Activated T-helper 1 cell treated with anti-CD3 and anti-CD28 coated beads, Interleukin-2, amount 50 U/mL, for 16 hours (primary cell): Measurements from ENCODE around the gene S100A10.

Experiments
- DNase-seq, 2 donors: peaks; one replicate each; pipeline ENCODE4 v3.0.0-alpha.2; 2020; ENCODE audit warnings: low read depth in 1 of 2, low spot score in 1 of 2

Gene S100A10

GRCh38 chr1:152013664-152014237, 20.1 kb upstream of the S100A10 start:
- no peak for DNase-seq

GRCh38 chr1:152009691-152010090, 16.0 kb upstream of the S100A10 start:
- DNase-seq, result no peak

GRCh38 chr1:152007047-152007446, 13.4 kb upstream of the S100A10 start:
- DNase-seq, result no peak

GRCh38 chr1:152005360-152005912, 11.8 kb upstream of the S100A10 start:
- no peak for DNase-seq

- no peak for DNase-seq
These were observed 10.3 kb upstream of the S100A10 start for GRCh38 chr1:152003846-152004442.

- no peak for DNase-seq
These were observed 9.3 kb upstream of the S100A10 start for GRCh38 chr1:152002960-152003359.

- DNase-seq, result peak; percentile 49 to 57
These were observed 8.2 kb upstream of the S100A10 start for GRCh38 chr1:152001631-152002584.

- no peak for DNase-seq
These were observed 7.4 kb upstream of the S100A10 start for GRCh38 chr1:152000964-152001630.

GRCh38 chr1:151998611-151999362, 5.1 kb upstream of the S100A10 start:
- DNase-seq, result no peak

GRCh38 chr1:151997284-151997570, 3.6 kb upstream of the S100A10 start:
- DNase-seq, result no peak

- no peak for DNase-seq
These were observed 2.1 kb upstream of the S100A10 start for GRCh38 chr1:151995774-151996173.

- DNase-seq, result no peak
These were observed 1.3 kb upstream of the S100A10 start for GRCh38 chr1:151994956-151995355.

GRCh38 chr1:151993084-151993733, 450 bp downstream of the S100A10 start:
- peak in 1 of 2 donors; percentile 14 for DNase-seq

- DNase-seq, result no peak
These were observed 1.2 kb downstream of the S100A10 start for GRCh38 chr1:151992303-151993083.

- DNase-seq, result no peak
These were observed 1.9 kb downstream of the S100A10 start for GRCh38 chr1:151991663-151992302.

- DNase-seq, result no peak
These were observed 2.8 kb downstream of the S100A10 start for GRCh38 chr1:151990856-151991198.

GRCh38 chr1:151990058-151990855, 3.4 kb downstream of the S100A10 start:
- no peak for DNase-seq

- DNase-seq, result no peak
These were observed 4.3 kb downstream of the S100A10 start for GRCh38 chr1:151989211-151989862.
